Keratinocyte (primary cell): ENCODE data around the gene TTC22. TPM values are rescaled to one million over a fixed set of nuclear protein-coding genes. Genes with fewer than 3 reads are reported as not detected.
A peak's percentile ranks its signal among the peaks of the same experiment; 100 is the strongest.

Experiments used
- DNase-seq: peaks from one replicate; pipeline ENCODE4 v3.0.0-alpha.2; 2011; ENCODE audit warnings: low read depth, missing footprints, low spot score
- FAIRE-seq: peaks from 2 replicates; lab custom pipeline; 2011; peaks lifted over from hg19 to GRCh38; lab: Jason Lieb, UNC
- H2AFZ ChIP-seq: 2 replicates; pipeline ENCODE4 v1.6.0; 2012; ENCODE audit warnings: low read length, control low read depth, inconsistent platforms; ENCODE audit not compliant: control insufficient read depth
- H3K27ac ChIP-seq: 2 replicates; pipeline ENCODE4 v1.5.1; 2011; ENCODE audit warnings: low read length; ENCODE audit not compliant: control insufficient read depth, insufficient read depth
- H3K27me3 ChIP-seq: 3 replicates; pipeline ENCODE4 v1.6.0; 2011; ENCODE audit warnings: low read length; ENCODE audit not compliant: control insufficient read depth, insufficient read depth; ENCODE audit errors: extremely low read depth
- H3K36me3 ChIP-seq, 2 experiments: 2 replicates in 1 of 2; 3 replicates in 1 of 2; pipeline ENCODE4 v1.5.1; 2011; ENCODE audit warnings: low read length in 2 of 2, mild to moderate bottlenecking in 1 of 2; ENCODE audit not compliant: control insufficient read depth in 2 of 2, insufficient read depth in 2 of 2; ENCODE audit errors: extremely low read depth in 1 of 2
- H3K4me1 ChIP-seq: 3 replicates; pipeline ENCODE4 v1.5.1; 2011; ENCODE audit warnings: low read length; ENCODE audit not compliant: control insufficient read depth, insufficient read depth; ENCODE audit errors: extremely low read depth
- H3K4me2 ChIP-seq: 3 replicates; pipeline ENCODE4 v1.6.0; 2011; ENCODE audit warnings: low read depth, low read length; ENCODE audit not compliant: control insufficient read depth, insufficient read depth; ENCODE audit errors: extremely low read depth
- H3K4me3 ChIP-seq, 3 experiments: fragments of 200-600 bp in 1 of 3; sonication (generic) in 1 of 3; 2 replicates in 2 of 3; 3 replicates in 1 of 3; pipeline ENCODE4 v1.5.1; 2011 to 2016; ENCODE audit warnings: low read length in 3 of 3, mild to moderate bottlenecking in 3 of 3, control low read depth in 2 of 3, inconsistent platforms in 1 of 3, low read depth in 1 of 3, mixed read lengths in 1 of 3, mixed run types in 1 of 3, moderate library complexity in 1 of 3; ENCODE audit not compliant: control insufficient read depth in 2 of 3, insufficient read depth in 2 of 3; ENCODE audit errors: extremely low read depth in 1 of 3
- H3K79me2 ChIP-seq: 2 replicates; pipeline ENCODE4 v1.6.0; 2012; ENCODE audit warnings: low read length; ENCODE audit not compliant: control insufficient read depth, insufficient read depth
- H3K9ac ChIP-seq: 3 replicates; pipeline ENCODE4 v1.6.0; 2011; ENCODE audit warnings: low read length; ENCODE audit not compliant: control insufficient read depth, insufficient read depth; ENCODE audit errors: extremely low read depth
- H3K9me1 ChIP-seq: 3 replicates; pipeline ENCODE4 v1.6.0; 2011; ENCODE audit warnings: low read length; ENCODE audit not compliant: control insufficient read depth, insufficient read depth; ENCODE audit errors: extremely low read depth
- H3K9me3 ChIP-seq: 2 replicates; pipeline ENCODE4 v1.5.1; 2012; ENCODE audit warnings: low read depth, low read length; ENCODE audit not compliant: control insufficient read depth
- H4K20me1 ChIP-seq: 3 replicates; pipeline ENCODE4 v1.6.0; 2011; ENCODE audit warnings: low read length; ENCODE audit not compliant: control insufficient read depth, insufficient read depth; ENCODE audit errors: extremely low read depth
- EZH2 ChIP-seq: IDR thresholded peaks from one replicate; pipeline ENCODE4 v1.6.1; 2012; ENCODE audit warnings: inconsistent platforms, mild to moderate bottlenecking, low read length, moderate library complexity
- dilution Hi-C: fragments of 300-500 bp; cut with MboI; formaldehyde crosslinking; loops from one replicate; pipeline ENCODE4 v1.7.0; 2020; ENCODE audit warnings: low sequenced_read_pairs; ENCODE audit not compliant: extremely low pct_ligation_motif_present
- polyA plus RNA-seq, 5 experiments: library from polyadenylated mRNA; depleted of rRNA in 3 of 5; stranded (reverse) in 3 of 5; stranded (forward) in 1 of 5; unstranded in 1 of 5; fragments of >200 nt; gene quantifications; 1 replicate in 1 of 5; 2 replicates in 3 of 5; 3 replicates in 1 of 5; pipeline versions ENCODE4 v1.2.1 to v1.2.3, GENCODE V29; 2011 to 2012; ENCODE audit warnings: missing spikeins in 2 of 5, low read depth in 1 of 5, low replicate concordance in 1 of 5
- TF ChIP-seq, protein P1 (sequence below), 3 experiments: IDR thresholded peaks in 1 of 3; conservative IDR thresholded peaks in 1 of 3; optimal IDR thresholded peaks in 1 of 3; 2 replicates in 2 of 3; 3 replicates in 1 of 3; pipeline versions ENCODE3 to v1.5.1; 2011; ENCODE audit warnings: low read length in 3 of 3, mild to moderate bottlenecking in 3 of 3, moderate library complexity in 2 of 3, control low read depth in 1 of 3, inconsistent platforms in 1 of 3; ENCODE audit not compliant: insufficient read depth in 2 of 3; ENCODE audit errors: extremely low read depth in 1 of 3

The TTC22 gene
- polyA plus RNA-seq, 1 donor (not counting 4 experiments of a cell fraction or from before 2014, with no cell fraction given): 5.1 TPM

DNA sequence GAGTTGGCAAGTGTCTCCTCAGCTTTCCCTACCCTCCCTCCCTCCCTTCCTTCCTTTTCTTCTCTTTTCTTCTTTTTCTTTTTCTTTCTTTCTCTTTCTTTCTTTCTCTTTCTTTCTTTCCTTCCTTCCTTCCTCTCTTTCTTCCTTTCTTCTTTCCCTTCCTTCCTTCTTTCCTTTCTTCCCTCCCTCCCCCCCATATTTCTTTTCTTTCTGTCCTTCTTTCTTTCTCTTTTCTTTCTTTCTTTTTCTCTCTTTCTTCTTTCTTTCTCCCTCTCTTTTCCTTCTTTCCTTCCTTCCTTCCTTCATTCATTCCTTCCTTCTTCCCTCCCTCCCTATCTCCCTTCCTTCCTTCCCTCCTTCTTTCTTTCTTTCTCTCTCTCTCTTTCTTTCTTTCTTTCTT lies 18.6 kb upstream of the TTC22 start:
- no peak overlapping the region for H3K4me3 ChIP-seq
- H3K27me3 ChIP-seq: peaks cover 7% of the 10 kb centered on the region
- no peak overlapping the region for H3K4me2 ChIP-seq
- no peaks in the 10 kb centered on the region for H3K9me1 ChIP-seq
- no peak overlapping the region for H3K27ac ChIP-seq
- no peaks in the 10 kb centered on the region for H3K9me3 ChIP-seq
- H3K9ac ChIP-seq: no peak overlapping the region
- no peak overlapping the region for H2AFZ ChIP-seq
- peaks cover 10% of the 10 kb centered on the region for H3K4me1 ChIP-seq
- FAIRE-seq (no peak), DNase-seq (no peak)
- dilution Hi-C loops: no loop called here
- H3K79me2 ChIP-seq: no peaks in the 10 kb centered on the region
- H4K20me1 ChIP-seq: no peaks in the 10 kb centered on the region
- TF ChIP-seq, protein P1, sequence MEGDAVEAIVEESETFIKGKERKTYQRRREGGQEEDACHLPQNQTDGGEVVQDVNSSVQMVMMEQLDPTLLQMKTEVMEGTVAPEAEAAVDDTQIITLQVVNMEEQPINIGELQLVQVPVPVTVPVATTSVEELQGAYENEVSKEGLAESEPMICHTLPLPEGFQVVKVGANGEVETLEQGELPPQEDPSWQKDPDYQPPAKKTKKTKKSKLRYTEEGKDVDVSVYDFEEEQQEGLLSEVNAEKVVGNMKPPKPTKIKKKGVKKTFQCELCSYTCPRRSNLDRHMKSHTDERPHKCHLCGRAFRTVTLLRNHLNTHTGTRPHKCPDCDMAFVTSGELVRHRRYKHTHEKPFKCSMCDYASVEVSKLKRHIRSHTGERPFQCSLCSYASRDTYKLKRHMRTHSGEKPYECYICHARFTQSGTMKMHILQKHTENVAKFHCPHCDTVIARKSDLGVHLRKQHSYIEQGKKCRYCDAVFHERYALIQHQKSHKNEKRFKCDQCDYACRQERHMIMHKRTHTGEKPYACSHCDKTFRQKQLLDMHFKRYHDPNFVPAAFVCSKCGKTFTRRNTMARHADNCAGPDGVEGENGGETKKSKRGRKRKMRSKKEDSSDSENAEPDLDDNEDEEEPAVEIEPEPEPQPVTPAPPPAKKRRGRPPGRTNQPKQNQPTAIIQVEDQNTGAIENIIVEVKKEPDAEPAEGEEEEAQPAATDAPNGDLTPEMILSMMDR (optimal IDR thresholded peaks at IDR 0.05 in 1 of 3, IDR thresholded peaks at IDR 0.05 in 1 of 3, conservative IDR thresholded peaks at IDR 0.05 in 1 of 3; ENCODE audit: extremely low read depth in 1 of 3, insufficient read depth in 2 of 3, low read length in 3 of 3): no peak
- TF ChIP-seq EZH2: no peak
- H3K36me3 ChIP-seq: no peaks in the 10 kb centered on the region

DNA sequence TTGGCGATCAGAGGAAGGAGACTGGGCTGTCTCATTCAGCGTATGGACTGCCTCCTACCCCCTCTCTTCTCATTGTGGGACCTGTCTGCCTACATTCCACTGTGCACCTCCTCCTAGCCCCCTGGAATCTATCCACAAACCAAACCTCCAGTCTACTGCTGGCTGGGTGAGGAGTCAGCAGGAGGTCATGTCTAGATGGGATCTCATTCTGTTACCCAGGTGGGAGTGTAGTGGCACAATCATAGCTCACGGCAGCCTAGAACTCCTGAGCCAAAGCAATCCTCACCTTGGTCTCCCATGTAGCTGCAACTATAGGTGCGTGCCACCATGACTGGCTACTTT lies 18.0 kb upstream of the TTC22 start:
- H3K4me1 ChIP-seq: peaks cover 10% of the 10 kb centered on the region
- H2AFZ ChIP-seq: peak overlapping the region; percentile 41
- H3K27me3 ChIP-seq: peaks cover 7% of the 10 kb centered on the region
- H3K9ac ChIP-seq: no peak overlapping the region
- H3K4me2 ChIP-seq: peak overlapping the region; percentile 54
- TF ChIP-seq, protein P1 (optimal IDR thresholded peaks at IDR 0.05 in 1 of 3, IDR thresholded peaks at IDR 0.05 in 1 of 3, conservative IDR thresholded peaks at IDR 0.05 in 1 of 3; ENCODE audit: extremely low read depth in 1 of 3, insufficient read depth in 2 of 3, low read length in 3 of 3): no peak
- TF ChIP-seq EZH2: no peak
- H3K36me3 ChIP-seq: no peaks in the 10 kb centered on the region
- no peak for DNase-seq
- no peak overlapping the region for H3K27ac ChIP-seq
- H3K79me2 ChIP-seq: no peaks in the 10 kb centered on the region
- peak; percentile 43 for FAIRE-seq
- dilution Hi-C loops: no loop called here
- H4K20me1 ChIP-seq: no peaks in the 10 kb centered on the region
- H3K9me1 ChIP-seq: no peaks in the 10 kb centered on the region
- no peak overlapping the region for H3K4me3 ChIP-seq
- no peaks in the 10 kb centered on the region for H3K9me3 ChIP-seq
